Adrenal gland (tissue), 12 donors: ENCODE data around the gene PCDHGB1. TPM values are rescaled to one million over a fixed set of nuclear protein-coding genes. Genes with fewer than 3 reads are reported as not detected.
"Not testable (repeated sequence)": the region's sequence is repeated elsewhere in the genome, so short reads cannot be mapped to it uniquely, and the experiment has no call there.

Experiments
- DNase-seq, 7 donors: peaks; one replicate each; pipeline ENCODE4 v3.0.0-alpha.2; 2019 to 2020
- H3K27ac ChIP-seq, 5 donors: fragments of 200-600 bp; sonication (generic) in 4 of 5; 1 replicate in 3 of 5; 2 replicates in 2 of 5; pipeline versions ENCODE4 v1.5.1 to v1.8.0; 2016 to 2020; ENCODE audit warnings: mild to moderate bottlenecking in 1 of 5
- H3K27me3 ChIP-seq: fragments of 200-600 bp; 2 replicates; pipeline ENCODE4 v1.8.0; 2021
- H3K36me3 ChIP-seq, 2 donors: fragments of 200-600 bp; replicated peaks in 1 of 2; 1 replicate in 1 of 2; 2 replicates in 1 of 2; pipeline versions ENCODE4 v1.5.1 to v1.8.0; 2018 to 2022
- H3K4me1 ChIP-seq, 2 donors: fragments of 200-600 bp; replicated peaks in 1 of 2; 1 replicate in 1 of 2; 2 replicates in 1 of 2; pipeline versions ENCODE4 v1.5.1 to v1.8.0; 2018 to 2021
- H3K4me3 ChIP-seq, 4 donors: fragments of 200-600 bp; sonication (generic) in 3 of 4; one replicate each; pipeline ENCODE4 v1.5.1; 2016 to 2018
- H3K9me3 ChIP-seq, 3 donors: fragments of 200-600 bp; sonication (generic) in 1 of 3; replicated peaks in 1 of 3; 1 replicate in 2 of 3; 2 replicates in 1 of 3; pipeline versions ENCODE4 v1.5.1 to v1.8.0; 2016 to 2021
- CTCF ChIP-seq, 6 experiments: fragments of 450-650 bp in 4 of 6; fragments of 200-600 bp in 2 of 6; sonication (generic) in 1 of 6; IDR thresholded peaks; 1 replicate in 5 of 6; 2 replicates in 1 of 6; pipeline versions ENCODE4 v1.5.1 to v1.8.0; 2016 to 2021; ENCODE audit warnings: antibody characterized with exemption in 6 of 6, mild to moderate bottlenecking in 2 of 6, moderate library complexity in 1 of 6
- POLR2A ChIP-seq, 2 donors: fragments of 450-650 bp; IDR thresholded peaks; one replicate each; pipeline ENCODE4 v1.6.1; 2017; ENCODE audit warnings: antibody characterized with exemption in 2 of 2, mild to moderate bottlenecking in 2 of 2, moderate library complexity in 1 of 2
- WGBS, 4 donors: extraction: QIAGEN DNeasy Blood & Tissue Kit in 2 of 4; methylation state at CpG; one replicate each; pipeline versions ENCODE4 v1.1.5 to v1.1.7; 2013 to 2017; 5-methylcytosine and 5-hydroxymethylcytosine counted together
- intact Hi-C, 2 donors: fragments of 100-400 bp; cut with DNase I; formaldehyde crosslinking; loops; one replicate each; pipeline versions ENCODE4 v1.14.1 to v1.15.0; 2022 to 2023
- polyA plus RNA-seq, 3 donors: library from polyadenylated mRNA; stranded (reverse); fragments of 200-250 nt in 2 of 3; fragments of 350-450 nt in 1 of 3; fragmentation: Illumina TruSeq in 1 of 3; extraction: RNeasy Lipid Tissue Mini Kit (QIAGEN cat#74804) in 1 of 3; gene quantifications; one replicate each; pipeline ENCODE4 v1.2.3, GENCODE V29; 2013 to 2014
- total RNA-seq, 9 donors: library from RNA; depleted of rRNA in 4 of 9; stranded (reverse); fragments of >200 nt in 4 of 9; fragments of 120-200 nt in 1 of 9; fragmentation: NEBNext Ultra II Directional in 1 of 9; extraction: Animal tissue kit (Norgen Biotek cat#: 25700) in 1 of 9; gene quantifications; one replicate each; pipeline versions ENCODE4 v1.1.0 to v1.2.4, GENCODE V29; 2013 to 2023
- donor health status: healthy with polysubstance abuse.
- donor health status: Bipolar disorder and iron deficiency.
- donor health status: DM: yes; HTN: yes; CAD: no.
- donor health status: DM: no; HTN: no; CAD: no.
- donor health status: DM: no; HTN: no; CAD: no.
- donor health status: DM: yes; HTN: yes; CAD: no.

Gene PCDHGB1
- total and polyA plus RNA-seq, 12 donors: 0.20 to 16.1 (median 2.5) TPM

- Histone ChIP-seq H3K27me3 (no peaks in the 10 kb centered on the region), H3K36me3 (no peaks in the 10 kb centered on the region), H3K4me1 (no peaks in the 10 kb centered on the region), H3K27ac (no peak overlapping the region), H3K9me3 (peaks cover 0 to 8% (median 0%) of the 10 kb centered on the region in 3 donors), H3K4me3 (no peak overlapping the region)
- 8 to 19% (median 13%) methylated on average over 23 to 27 of the region's 27 CpGs for WGBS, 4 donors
- DNase-seq: peak in 2 of 7 donors; percentile 5 to 60
- intact Hi-C loops: no loop called here
- TF ChIP-seq CTCF (IDR thresholded peaks at IDR 0.05) (no peak), POLR2A (IDR thresholded peaks at IDR 0.05) (no peak)
Observed at GRCh38 chr5:141326088-141326854, 23.6 kb upstream of the PCDHGB1 start.

- no peaks in the 10 kb centered on the region for H3K36me3 ChIP-seq
- H3K27me3 ChIP-seq: peaks cover under 1% of the 10 kb centered on the region
- intact Hi-C loops: no loop called here
- no peaks in the 10 kb centered on the region for H3K4me1 ChIP-seq
- TF ChIP-seq CTCF (IDR thresholded peaks at IDR 0.05) (no peak), POLR2A (IDR thresholded peaks at IDR 0.05) (no peak)
- no peak for DNase-seq
- peaks cover 0 to 4% (median 0%) of the 10 kb centered on the region in 3 donors for H3K9me3 ChIP-seq
- H3K27ac ChIP-seq: no peak overlapping the region
- no peak overlapping the region for H3K4me3 ChIP-seq
- 75 to 100% (median 79%) methylated on average over 1 to 8 of the region's 8 CpGs for WGBS, 4 donors
Observed at GRCh38 chr5:141328231-141328630, 21.7 kb upstream of the PCDHGB1 start.

- no peak for TF ChIP-seq POLR2A (IDR thresholded peaks at IDR 0.05)
- peak in 1 of 6 experiments; percentile 11 for TF ChIP-seq CTCF (IDR thresholded peaks at IDR 0.05)
- H3K9me3 ChIP-seq: peaks cover 0 to 2% (median 0%) of the 10 kb centered on the region in 3 donors
- H3K36me3 ChIP-seq: no peaks in the 10 kb centered on the region
- H3K4me3 ChIP-seq: no peak within 1 kb of the TSS
- H3K27ac ChIP-seq: no peak within 1 kb of the TSS
- peak in 1 of 7 donors; percentile 27 for DNase-seq
- 17 to 31% (median 21%) methylated on average over 15 to 21 of the region's 21 CpGs for WGBS, 4 donors
- no peaks in the 10 kb centered on the region for H3K4me1 ChIP-seq
- H3K27me3 ChIP-seq: peaks cover 5% of the 10 kb centered on the region
- intact Hi-C loops: no loop called here
Observed at GRCh38 chr5:141330299-141331080, 19.4 kb upstream of the PCDHGB1 start, which contains the start of gene PCDHGA1. PCDHGA1 (plus strand) TSS chr5:141330514.

- H3K9me3 ChIP-seq, H3K36me3 ChIP-seq, intact Hi-C loops, H3K27me3 ChIP-seq, H3K4me1 ChIP-seq, DNase-seq, H3K4me3 ChIP-seq, H3K27ac ChIP-seq: not testable (repeated sequence)
- 19 to 58% (median 33%) methylated on average over 4 to 39 of the region's 39 CpGs for WGBS, 4 donors
Observed at GRCh38 chr5:141332571-141332970, 17.3 kb upstream of the PCDHGB1 start.
